GM21381 (cell line): Measurements from ENCODE around the gene CHDH.

ENCODE experiments used
- ATAC-seq: cut with Tn5 transposase; IDR thresholded peaks from one replicate; pipeline ENCODE4 v1.9.1; 2021; ENCODE audit warnings: mild to moderate bottlenecking, moderate library complexity; ENCODE audit not compliant: unreplicated experiment

Gene CHDH

GRCh38 chr3:53809764-53810400, 36.3 kb downstream of the CHDH start:
- no peak for ATAC-seq

DNA sequence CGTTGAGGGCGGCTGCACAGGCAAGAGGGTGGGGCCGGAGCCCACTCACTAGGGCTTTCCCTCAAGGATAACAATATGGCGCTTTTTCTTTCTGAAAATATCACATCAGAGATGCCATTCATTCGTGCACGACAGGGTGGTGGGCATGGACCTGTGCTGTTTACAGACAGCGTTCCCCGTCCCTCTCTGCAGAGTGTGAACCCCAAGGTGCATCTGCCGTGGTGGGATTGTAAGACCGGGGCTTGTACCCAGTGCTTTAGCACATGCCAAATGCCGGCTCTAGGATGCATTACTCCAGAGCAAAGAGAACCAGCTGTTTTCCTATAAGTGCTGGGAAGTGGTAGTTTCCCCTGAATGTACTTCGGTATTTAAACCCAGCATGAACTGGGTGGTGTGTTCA, 37.0 kb downstream of the CHDH start:
- ATAC-seq: no peak

GRCh38 chr3:53808496-53808895, 37.7 kb downstream of the CHDH start:
- ATAC-seq: no peak

DNA sequence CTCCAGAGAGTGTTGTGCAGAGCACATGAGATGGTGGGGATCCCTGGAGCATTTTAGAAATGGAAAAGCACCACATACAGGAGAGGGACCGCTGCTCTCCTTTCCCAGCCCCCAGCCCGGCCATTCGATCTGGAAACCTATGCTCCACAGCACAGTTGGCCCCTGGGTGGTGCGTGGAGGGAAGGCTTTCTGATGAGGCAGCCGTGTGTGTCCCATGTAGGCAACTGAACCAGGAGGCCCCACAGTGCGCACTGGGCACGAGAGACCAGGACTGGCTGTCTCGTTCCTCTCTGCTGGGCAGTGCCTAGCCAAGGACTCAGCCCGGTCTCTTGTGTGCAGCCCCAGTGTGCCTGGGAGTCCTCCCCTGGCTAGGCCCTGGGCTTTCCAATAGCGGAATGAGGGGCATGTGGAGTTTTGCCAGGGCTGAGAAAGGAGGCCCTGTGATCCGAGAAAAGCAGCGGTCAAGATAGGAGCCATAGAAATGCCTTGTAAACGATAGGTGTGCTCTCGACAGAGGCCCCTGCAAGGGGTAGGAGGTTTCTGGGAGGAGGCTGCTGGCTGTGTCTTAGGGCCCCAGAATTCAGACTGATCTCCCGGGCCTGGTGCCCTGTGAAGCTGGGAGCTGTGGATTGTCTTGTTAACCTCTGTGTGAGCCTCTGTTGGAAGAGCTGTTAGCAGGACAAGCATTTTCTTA, 39.0 kb downstream of the CHDH start:
- ATAC-seq: no peak

DNA sequence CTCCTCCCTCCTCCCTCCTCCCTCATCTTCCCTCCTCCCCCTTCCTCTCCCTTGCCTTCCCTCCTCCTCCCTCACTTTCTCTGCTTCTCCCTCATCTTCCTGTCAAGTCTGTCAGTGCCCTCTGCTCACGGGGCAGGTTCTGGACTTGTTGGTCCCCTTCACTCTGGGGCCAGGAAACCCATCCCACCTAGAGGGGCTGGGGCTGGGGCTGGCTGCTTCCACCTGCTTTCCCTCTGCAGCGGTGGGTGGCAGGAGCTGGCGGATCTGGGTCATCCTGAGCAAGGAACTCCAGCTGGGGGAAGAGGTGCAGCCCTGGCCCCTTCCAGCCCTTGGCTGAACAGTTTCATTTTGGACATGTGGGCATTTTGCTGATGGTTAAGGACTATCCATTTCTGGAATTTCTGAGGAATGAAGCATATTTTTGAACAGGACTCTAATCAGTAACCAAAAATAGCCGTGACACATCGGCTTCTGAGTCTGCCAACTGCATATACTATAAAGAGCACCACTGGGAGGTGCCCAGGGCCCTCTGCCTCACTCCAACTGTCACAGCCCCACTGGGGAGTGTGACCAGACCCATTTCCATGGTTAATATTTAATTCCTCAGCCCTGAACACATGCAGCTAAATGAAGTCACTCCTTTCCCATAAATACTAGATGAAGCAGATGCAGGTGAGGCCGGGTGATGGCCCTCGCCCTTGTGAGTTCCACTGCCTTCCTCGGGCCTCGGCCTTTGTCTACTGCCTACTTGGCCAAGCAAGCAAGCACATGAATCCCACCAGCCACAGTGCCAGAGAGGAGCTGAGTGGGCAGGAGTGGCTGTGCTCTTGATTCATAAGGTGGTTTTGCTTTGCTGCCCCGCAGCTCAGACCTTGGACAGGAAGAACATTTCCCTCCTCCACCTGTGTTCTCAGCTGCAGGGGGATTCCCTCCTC, 39.8 kb downstream of the CHDH start:
- ATAC-seq: no peak

DNA sequence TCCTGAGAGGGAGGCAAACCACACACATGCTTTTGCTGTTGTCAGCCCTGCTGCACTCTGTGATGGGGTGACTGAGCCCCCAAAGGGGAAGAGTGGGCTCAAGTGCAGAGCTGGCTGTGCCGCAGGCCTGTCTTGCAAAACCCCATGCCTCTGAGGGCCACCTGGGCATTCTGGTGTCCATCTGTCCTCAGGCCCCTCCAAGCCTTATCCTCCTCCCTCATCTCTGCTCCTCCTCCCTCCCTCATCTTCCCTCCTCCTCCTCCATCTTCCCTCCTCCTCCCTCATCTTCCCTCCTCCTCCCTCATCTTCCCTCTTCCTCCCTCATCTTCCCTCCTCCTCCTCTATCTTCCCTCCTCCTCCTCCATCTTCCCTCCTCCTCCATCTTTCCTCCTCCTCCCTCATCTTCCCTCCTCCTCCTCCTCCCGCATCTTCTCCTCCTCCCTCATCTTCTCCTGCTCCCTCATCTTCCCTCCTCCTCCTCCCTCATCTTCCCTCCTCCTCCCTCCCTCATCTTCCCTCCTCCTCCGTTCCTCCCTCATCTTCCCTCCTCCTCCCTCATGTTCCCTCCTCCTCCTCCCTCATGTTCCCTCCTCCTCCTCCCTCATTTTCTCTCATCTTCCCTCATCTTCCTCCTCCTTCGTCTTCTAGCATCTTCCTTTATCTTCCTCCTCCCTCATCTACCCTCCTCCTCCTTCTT, 40.6 kb downstream of the CHDH start:
- no peak for ATAC-seq

DNA sequence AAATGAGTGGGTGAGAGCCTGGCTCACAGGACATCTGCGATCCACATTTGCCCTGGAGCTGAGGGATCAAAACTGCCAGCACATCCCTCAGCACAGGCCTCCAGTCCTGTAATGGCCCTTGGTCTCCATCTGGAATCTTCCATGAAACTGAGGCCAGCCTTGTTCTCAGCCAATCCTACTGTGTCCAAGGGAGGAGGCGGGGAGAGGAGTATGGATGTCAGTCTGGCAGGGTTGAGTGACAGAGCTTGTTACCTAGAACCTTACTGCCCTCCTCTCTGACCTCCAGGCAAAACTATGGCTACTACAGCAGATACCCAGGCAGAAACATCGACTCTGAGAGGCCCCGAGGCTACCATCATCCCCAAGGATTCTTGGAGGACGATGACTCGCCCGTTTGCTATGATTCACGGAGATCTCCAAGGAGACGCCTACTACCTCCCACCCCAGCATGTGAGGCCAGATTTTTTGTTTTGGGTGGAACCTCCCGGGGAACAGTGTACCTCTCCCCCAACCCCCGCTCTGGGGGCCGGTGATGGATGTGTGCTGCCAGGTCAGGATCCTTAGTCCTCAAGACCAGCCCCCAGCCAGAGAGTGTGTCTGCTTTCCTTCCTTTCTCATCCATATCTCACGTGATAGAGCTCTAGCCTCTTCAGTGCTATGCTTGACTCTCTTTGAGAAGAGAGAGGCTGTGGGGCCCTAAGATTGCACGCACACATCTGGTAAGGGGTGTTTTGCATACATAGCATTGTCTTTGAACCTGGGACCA, 41.3 kb downstream of the CHDH start:
- ATAC-seq: no peak

DNA sequence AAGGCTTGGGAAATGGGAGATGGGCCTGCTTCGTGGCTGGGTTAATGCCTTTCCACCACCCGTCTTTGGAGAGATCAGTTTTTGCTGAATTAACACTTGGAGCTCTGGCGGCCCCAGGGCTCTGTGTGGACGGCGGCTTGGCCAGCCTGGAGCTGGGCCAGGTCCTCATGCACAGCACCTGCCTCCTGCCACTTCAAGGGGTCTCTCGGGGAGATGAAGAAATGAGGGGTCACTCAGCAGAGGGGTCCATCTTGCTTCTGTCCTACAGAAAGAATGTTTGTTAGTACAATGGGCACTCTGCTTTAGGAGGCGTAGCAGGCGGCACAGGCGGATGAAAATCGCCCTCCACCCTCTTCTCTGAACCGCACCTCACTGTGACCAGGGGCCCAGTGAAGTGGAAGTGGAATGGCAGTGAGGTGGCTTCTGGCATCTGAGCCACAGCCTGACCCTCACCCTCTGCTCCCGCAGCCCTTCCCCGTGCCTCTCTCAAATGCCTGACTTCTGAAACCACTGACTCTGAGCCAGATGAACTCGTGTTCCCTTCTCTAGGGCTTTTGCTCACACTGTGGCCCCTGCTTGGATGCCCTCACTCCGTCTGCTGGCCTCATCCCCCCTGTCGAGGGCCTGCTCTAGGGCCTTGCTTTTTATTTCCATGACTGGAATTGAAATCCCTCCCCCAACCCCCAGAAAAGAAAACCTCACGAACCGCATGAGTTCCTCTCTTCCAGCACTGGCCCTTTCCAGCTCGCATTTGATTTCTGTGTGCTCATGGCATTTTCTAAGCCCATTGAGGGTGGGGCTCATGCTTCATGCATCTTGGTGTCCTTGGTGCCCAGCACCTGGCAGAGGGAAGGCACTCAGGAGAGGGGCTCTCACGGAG, 42.2 kb downstream of the CHDH start:
- ATAC-seq: no peak

GRCh38 chr3:53803124-53803815, 42.9 kb downstream of the CHDH start:
- ATAC-seq: no peak

GRCh38 chr3:53802256-53802880, 43.9 kb downstream of the CHDH start:
- ATAC-seq: no peak

DNA sequence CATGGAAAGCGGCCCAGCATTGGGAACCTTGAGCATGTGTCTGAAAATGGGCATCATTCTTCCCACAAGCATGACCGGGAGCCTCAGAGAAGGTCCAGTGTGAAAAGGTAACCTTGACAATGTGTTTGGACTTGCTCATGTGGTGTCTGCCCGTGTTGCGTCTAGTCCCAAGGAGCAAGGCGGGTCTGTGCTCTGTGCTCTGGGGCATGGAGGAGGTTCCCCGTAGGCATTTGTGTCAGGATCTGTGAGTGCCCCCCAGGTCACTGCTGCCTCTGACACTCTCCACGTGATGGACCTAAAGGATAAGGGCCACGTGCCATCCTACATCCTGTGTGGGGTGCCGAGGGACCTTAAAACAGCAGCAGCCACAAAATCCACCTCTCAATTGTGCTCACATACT, 44.9 kb downstream of the CHDH start:
- no peak for ATAC-seq

DNA sequence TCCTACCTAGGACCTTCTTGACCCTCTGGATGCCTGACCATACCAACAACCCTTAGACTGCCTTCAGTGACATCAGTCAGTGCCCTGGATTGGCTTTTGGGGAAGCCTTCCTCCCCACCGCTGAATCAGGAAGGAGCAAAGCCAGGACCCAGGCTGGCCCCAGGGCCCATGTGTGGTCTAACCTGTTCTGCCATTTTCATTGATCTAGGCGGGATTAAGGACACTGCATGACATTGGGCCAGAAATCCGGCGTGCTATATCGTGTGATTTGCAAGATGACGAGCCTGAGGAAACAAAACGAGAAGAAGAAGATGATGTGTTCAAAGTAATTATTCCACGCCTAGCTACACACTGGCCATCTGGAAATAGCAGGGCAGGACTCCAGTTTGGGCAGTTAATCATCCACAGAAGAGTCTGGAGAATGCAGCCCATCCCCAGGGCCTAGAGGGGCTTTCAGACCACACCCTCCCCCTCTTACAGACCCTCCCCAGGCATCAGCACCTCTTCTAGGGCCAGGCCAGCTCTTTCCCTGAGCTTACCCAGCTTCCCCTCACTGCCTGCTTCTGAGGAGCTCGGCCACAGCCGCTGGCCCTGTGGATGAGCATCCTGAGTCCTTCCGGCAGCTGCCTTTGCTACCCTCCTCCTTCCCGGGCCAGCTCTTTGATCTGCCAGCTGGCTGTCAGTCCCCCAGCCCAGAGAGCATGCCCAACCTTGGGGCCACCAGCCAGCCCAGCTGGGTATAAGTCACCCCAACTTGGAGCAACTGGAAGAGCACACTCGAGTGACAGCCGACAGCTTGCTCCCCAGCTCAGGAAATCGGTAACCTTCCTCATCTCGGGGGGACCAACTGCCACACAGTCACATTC, 45.9 kb downstream of the CHDH start:
- no peak for ATAC-seq

DNA sequence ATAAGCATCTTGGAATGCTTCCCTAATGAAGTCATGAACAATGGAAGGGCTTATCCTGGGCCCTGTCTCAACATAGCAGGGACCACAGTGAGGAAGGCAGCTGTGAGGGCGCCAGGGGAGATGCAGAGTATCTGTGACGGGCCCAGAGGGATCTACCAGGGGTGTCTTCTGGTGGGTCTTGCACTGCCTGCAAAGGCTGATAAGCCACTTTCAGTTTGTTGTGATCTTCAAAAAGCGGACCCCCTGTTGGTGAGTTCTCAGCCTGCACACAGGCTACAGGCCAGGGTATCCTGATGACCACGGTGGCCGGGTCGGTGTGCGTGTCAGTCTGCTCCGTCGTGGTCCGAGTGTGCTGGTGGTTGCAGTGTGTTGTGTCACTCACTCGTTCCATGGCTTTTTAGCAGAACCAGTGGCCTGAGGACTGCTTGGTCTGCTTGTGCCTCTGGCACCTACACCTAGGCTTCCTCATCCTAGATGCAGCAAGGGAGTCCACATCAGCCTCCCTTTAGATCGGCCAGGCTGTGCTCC, 46.8 kb downstream of the CHDH start:
- ATAC-seq: no peak

- ATAC-seq: no peak
Observed at GRCh38 chr3:53798144-53798543, 48.1 kb downstream of the CHDH start.

GRCh38 chr3:53795789-53796560, 50.2 kb downstream of the CHDH start:
- no peak for ATAC-seq

DNA sequence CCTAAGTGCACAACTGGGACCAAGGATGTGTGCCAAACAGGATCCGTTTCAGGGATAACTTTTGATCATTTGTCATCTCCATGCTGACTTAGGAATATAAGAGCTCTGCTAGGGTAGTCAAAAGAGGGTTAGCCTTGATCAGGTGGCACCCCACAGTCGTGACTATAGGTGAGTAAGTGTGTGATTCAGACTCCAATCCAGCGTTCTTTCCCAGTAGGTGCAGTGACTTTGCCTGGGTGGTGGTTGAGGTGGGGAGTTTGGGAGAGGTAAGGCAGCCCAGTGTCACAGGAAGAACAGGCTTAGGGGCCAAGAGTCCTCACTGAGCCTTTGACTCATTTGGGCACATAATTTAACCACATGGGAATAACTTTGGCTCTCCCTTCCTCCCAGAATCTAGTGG, 51.0 kb downstream of the CHDH start:
- ATAC-seq: no peak
